GM10847 (cell line): ENCODE data around the gene CYP2E1.

Source experiments
- POLR2A ChIP-seq: IDR thresholded peaks from 2 replicates; pipeline ENCODE4 v1.6.1; 2011; ENCODE audit not compliant: insufficient read length; ENCODE audit errors: extremely low read depth

The CYP2E1 gene

GRCh38 chr10:133526957-133527588 lies at the start of gene CYP2E1:
CYP2E1 (plus strand) TSS chr10:133527363; CDS start chr10:133527396, 33 bp downstream.
- TF ChIP-seq POLR2A: no peak

- no peak for TF ChIP-seq POLR2A
Measured at GRCh38 chr10:133481086-133481643, 46.0 kb upstream of the CYP2E1 start.

- TF ChIP-seq POLR2A: no peak
Measured at GRCh38 chr10:133481657-133482056, 45.5 kb upstream of the CYP2E1 start.

- no peak for TF ChIP-seq POLR2A
Measured at GRCh38 chr10:133484818-133485217, 42.3 kb upstream of the CYP2E1 start.

- no peak for TF ChIP-seq POLR2A
Measured at GRCh38 chr10:133487085-133487484, 40.1 kb upstream of the CYP2E1 start.

GRCh38 chr10:133488354-133488753 lies 38.8 kb upstream of the CYP2E1 start:
- no peak for TF ChIP-seq POLR2A

GRCh38 chr10:133489816-133490588 lies 37.2 kb upstream of the CYP2E1 start:
- no peak for TF ChIP-seq POLR2A

GRCh38 chr10:133509700-133510099 lies 17.5 kb upstream of the CYP2E1 start:
- TF ChIP-seq POLR2A: no peak

- TF ChIP-seq POLR2A: no peak
Measured at GRCh38 chr10:133511408-133511807, 15.8 kb upstream of the CYP2E1 start.

- no peak for TF ChIP-seq POLR2A
Measured at GRCh38 chr10:133511907-133512528, 15.1 kb upstream of the CYP2E1 start.

- TF ChIP-seq POLR2A: no peak
Measured at GRCh38 chr10:133515471-133515870, 11.7 kb upstream of the CYP2E1 start.

- TF ChIP-seq POLR2A: no peak
Measured at GRCh38 chr10:133516057-133516456, 11.1 kb upstream of the CYP2E1 start.

GRCh38 chr10:133520193-133520738 lies 6.9 kb upstream of the CYP2E1 start:
- peak; percentile 17 for TF ChIP-seq POLR2A

GRCh38 chr10:133523631-133524203 lies 3.4 kb upstream of the CYP2E1 start:
- no peak for TF ChIP-seq POLR2A

GRCh38 chr10:133525444-133525843 lies 1.7 kb upstream of the CYP2E1 start:
- no peak for TF ChIP-seq POLR2A
